ENCODE measurements around the gene SHISA2.

Gene SHISA2

GRCh38 chr13:26015271-26016125 lies 36.3 kb downstream of the SHISA2 start:
- H3K9ac ChIP-seq (ENCODE audit: low read length) = no peak overlapping the region

DNA sequence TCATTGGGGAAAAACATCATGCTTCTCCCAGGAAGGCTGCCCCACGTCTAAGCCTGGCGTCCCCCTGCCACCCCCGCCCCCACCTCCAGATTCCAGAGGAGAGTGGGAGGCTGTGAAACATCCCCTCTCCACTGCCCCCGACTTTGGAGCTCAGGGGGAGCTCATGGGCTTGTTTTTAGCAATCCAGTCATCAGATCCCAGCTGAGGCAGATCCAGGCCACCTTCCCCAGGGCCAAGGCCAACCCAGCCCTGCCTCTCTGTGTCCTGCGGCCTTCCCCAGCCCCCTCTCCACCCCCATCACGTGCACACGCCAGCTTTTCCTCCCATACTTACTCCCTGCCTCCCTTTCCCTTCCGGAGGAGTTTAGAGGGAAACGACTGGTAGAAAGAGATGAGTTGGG lies 38.8 kb downstream of the SHISA2 start:
- no peak overlapping the region for H3K4me2 ChIP-seq (ENCODE audit: low read depth, low read length, poor library complexity, severe bottlenecking)
- H3K79me2 ChIP-seq (ENCODE audit: insufficient read depth, low read length) = no peaks in the 10 kb centered on the region
- no peak for TF ChIP-seq EZH2phosphoT487 (conservative IDR thresholded peaks at IDR 0.05; ENCODE audit: low read length)
- TF ChIP-seq, protein P1, sequence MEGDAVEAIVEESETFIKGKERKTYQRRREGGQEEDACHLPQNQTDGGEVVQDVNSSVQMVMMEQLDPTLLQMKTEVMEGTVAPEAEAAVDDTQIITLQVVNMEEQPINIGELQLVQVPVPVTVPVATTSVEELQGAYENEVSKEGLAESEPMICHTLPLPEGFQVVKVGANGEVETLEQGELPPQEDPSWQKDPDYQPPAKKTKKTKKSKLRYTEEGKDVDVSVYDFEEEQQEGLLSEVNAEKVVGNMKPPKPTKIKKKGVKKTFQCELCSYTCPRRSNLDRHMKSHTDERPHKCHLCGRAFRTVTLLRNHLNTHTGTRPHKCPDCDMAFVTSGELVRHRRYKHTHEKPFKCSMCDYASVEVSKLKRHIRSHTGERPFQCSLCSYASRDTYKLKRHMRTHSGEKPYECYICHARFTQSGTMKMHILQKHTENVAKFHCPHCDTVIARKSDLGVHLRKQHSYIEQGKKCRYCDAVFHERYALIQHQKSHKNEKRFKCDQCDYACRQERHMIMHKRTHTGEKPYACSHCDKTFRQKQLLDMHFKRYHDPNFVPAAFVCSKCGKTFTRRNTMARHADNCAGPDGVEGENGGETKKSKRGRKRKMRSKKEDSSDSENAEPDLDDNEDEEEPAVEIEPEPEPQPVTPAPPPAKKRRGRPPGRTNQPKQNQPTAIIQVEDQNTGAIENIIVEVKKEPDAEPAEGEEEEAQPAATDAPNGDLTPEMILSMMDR (IDR thresholded peaks at IDR 0.05; ENCODE audit: insufficient read depth, low read length, poor library complexity, severe bottlenecking) = no peak
- H3K36me3 ChIP-seq (ENCODE audit: low read length) = no peaks in the 10 kb centered on the region
- no peak overlapping the region for H2AFZ ChIP-seq (ENCODE audit: low read depth, low read length, severe bottlenecking)
- no peak overlapping the region for H3K27ac ChIP-seq (ENCODE audit: low read depth, low read length)
- no peaks in the 10 kb centered on the region for H3K27me3 ChIP-seq (ENCODE audit: low read length)
- H3K4me3 ChIP-seq (ENCODE audit: insufficient read depth, low read length, poor library complexity, severe bottlenecking) = no peak overlapping the region
- no peak overlapping the region for H3K9ac ChIP-seq (ENCODE audit: low read length)
- H4K20me1 ChIP-seq (ENCODE audit: low read depth, low read length) = no peaks in the 10 kb centered on the region
- no peaks in the 10 kb centered on the region for H3K9me3 ChIP-seq (ENCODE audit: insufficient read depth, low read length)
- no peaks in the 10 kb centered on the region for H3K9me2 ChIP-seq (replicated peaks; ENCODE audit: insufficient read depth, low read length)
- no peaks in the 10 kb centered on the region for H3F3A ChIP-seq (ENCODE audit: insufficient read depth)

More at GRCh38 chr13:26015271-26016125, 36.3 kb downstream of the SHISA2 start:
- H3K4me3 ChIP-seq (ENCODE audit: insufficient read depth, low read length, poor library complexity, severe bottlenecking) = no peak overlapping the region
- no peak overlapping the region for H3K4me2 ChIP-seq (ENCODE audit: low read depth, low read length, poor library complexity, severe bottlenecking)
- H3K27me3 ChIP-seq (ENCODE audit: low read length) = no peaks in the 10 kb centered on the region
- TF ChIP-seq, protein P1 (IDR thresholded peaks at IDR 0.05; ENCODE audit: insufficient read depth, low read length, poor library complexity, severe bottlenecking) = no peak
- no peak for TF ChIP-seq EZH2phosphoT487 (conservative IDR thresholded peaks at IDR 0.05; ENCODE audit: low read length)
- H4K20me1 ChIP-seq (ENCODE audit: low read depth, low read length) = no peaks in the 10 kb centered on the region
- no peaks in the 10 kb centered on the region for H3K9me3 ChIP-seq (ENCODE audit: insufficient read depth, low read length)
- no peaks in the 10 kb centered on the region for H3K79me2 ChIP-seq (ENCODE audit: insufficient read depth, low read length)
- no peak overlapping the region for H3K27ac ChIP-seq (ENCODE audit: low read depth, low read length)
- no peaks in the 10 kb centered on the region for H3K9me2 ChIP-seq (replicated peaks; ENCODE audit: insufficient read depth, low read length)
- H3F3A ChIP-seq (ENCODE audit: insufficient read depth) = no peaks in the 10 kb centered on the region
- no peak overlapping the region for H2AFZ ChIP-seq (ENCODE audit: low read depth, low read length, severe bottlenecking)
- no peaks in the 10 kb centered on the region for H3K36me3 ChIP-seq (ENCODE audit: low read length)

GRCh38 chr13:26011996-26012821 lies 39.6 kb downstream of the SHISA2 start:
- H3K9ac ChIP-seq (ENCODE audit: low read length) = no peak overlapping the region
- H3K27ac ChIP-seq (ENCODE audit: low read depth, low read length) = no peak overlapping the region
- H3K9me2 ChIP-seq (replicated peaks; ENCODE audit: insufficient read depth, low read length) = no peaks in the 10 kb centered on the region
- no peaks in the 10 kb centered on the region for H3K27me3 ChIP-seq (ENCODE audit: low read length)
- H3K36me3 ChIP-seq (ENCODE audit: low read length) = no peaks in the 10 kb centered on the region
- H3F3A ChIP-seq (ENCODE audit: insufficient read depth) = no peaks in the 10 kb centered on the region
- H3K79me2 ChIP-seq (ENCODE audit: insufficient read depth, low read length) = no peaks in the 10 kb centered on the region
- no peaks in the 10 kb centered on the region for H4K20me1 ChIP-seq (ENCODE audit: low read depth, low read length)
- no peak overlapping the region for H3K4me3 ChIP-seq (ENCODE audit: insufficient read depth, low read length, poor library complexity, severe bottlenecking)
- H3K4me2 ChIP-seq (ENCODE audit: low read depth, low read length, poor library complexity, severe bottlenecking) = no peak overlapping the region
- H3K9me3 ChIP-seq (ENCODE audit: insufficient read depth, low read length) = no peaks in the 10 kb centered on the region
- no peak overlapping the region for H2AFZ ChIP-seq (ENCODE audit: low read depth, low read length, severe bottlenecking)
- no peak for TF ChIP-seq EZH2phosphoT487 (conservative IDR thresholded peaks at IDR 0.05; ENCODE audit: low read length)
- TF ChIP-seq, protein P1 (IDR thresholded peaks at IDR 0.05; ENCODE audit: insufficient read depth, low read length, poor library complexity, severe bottlenecking) = no peak

Measured in SU-DHL-6 (cell line).